Amniotic epithelial cell (primary cell): ENCODE measurements around the gene CAPN12.
A peak's percentile ranks its signal among the peaks of the same experiment; 100 is the strongest.
"Not testable (repeated sequence)": the region's sequence is repeated elsewhere in the genome, so short reads cannot be mapped to it uniquely, and the experiment has no call there.

Experiments
- DNase-seq: peaks from one replicate; pipeline ENCODE4 v3.0.0-alpha.2; 2010; ENCODE audit warnings: low read depth

CAPN12 gene, protein sequence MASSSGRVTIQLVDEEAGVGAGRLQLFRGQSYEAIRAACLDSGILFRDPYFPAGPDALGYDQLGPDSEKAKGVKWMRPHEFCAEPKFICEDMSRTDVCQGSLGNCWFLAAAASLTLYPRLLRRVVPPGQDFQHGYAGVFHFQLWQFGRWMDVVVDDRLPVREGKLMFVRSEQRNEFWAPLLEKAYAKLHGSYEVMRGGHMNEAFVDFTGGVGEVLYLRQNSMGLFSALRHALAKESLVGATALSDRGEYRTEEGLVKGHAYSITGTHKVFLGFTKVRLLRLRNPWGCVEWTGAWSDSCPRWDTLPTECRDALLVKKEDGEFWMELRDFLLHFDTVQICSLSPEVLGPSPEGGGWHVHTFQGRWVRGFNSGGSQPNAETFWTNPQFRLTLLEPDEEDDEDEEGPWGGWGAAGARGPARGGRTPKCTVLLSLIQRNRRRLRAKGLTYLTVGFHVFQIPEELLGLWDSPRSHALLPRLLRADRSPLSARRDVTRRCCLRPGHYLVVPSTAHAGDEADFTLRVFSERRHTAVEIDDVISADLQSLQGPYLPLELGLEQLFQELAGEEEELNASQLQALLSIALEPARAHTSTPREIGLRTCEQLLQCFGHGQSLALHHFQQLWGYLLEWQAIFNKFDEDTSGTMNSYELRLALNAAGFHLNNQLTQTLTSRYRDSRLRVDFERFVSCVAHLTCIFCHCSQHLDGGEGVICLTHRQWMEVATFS

GRCh38 chr19:38744298-38744681 lies at the start of gene CAPN12:
Gene CAPN12, minus strand, starts transcription at chr19:38744474. Its CDS starts 309 bp downstream, at chr19:38744165.
- DNase-seq, result no peak

- DNase-seq, result no peak
Measured at GRCh38 chr19:38793671-38794070, 49.4 kb upstream of the CAPN12 start.

DNA sequence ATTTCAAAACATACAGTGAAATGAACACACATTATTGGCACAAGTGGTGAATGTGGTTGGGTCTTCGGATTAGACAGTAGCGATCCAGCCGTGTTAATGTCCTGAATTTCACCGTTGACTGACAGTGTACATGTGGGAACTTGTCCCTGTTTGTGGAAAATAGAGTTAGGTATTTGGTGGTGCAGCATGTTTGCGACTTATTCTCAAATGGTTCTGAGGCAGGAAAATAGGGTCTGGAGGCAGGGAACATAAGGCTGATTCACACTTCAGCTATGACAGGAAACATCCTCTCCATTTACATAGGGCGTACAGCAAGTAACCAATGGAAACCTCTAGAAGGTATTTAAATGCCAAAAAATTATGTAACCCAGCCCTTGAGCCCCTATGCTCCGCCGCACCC lies 48.9 kb upstream of the CAPN12 start:
- peak; percentile 26 for DNase-seq

- DNase-seq, result no peak
Measured at GRCh38 chr19:38792250-38793111, 48.2 kb upstream of the CAPN12 start.

- DNase-seq, result not testable (repeated sequence)
Measured at GRCh38 chr19:38791451-38792064, 47.3 kb upstream of the CAPN12 start.

- not testable (repeated sequence) for DNase-seq
Measured at GRCh38 chr19:38790507-38791403, 46.5 kb upstream of the CAPN12 start.

GRCh38 chr19:38788478-38789243 lies 44.4 kb upstream of the CAPN12 start, which contains the start of gene LGALS7B:
Gene LGALS7B, plus strand, starts transcription at chr19:38789200. Its CDS starts 27 bp downstream, at chr19:38789227.
- no peak for DNase-seq

DNA sequence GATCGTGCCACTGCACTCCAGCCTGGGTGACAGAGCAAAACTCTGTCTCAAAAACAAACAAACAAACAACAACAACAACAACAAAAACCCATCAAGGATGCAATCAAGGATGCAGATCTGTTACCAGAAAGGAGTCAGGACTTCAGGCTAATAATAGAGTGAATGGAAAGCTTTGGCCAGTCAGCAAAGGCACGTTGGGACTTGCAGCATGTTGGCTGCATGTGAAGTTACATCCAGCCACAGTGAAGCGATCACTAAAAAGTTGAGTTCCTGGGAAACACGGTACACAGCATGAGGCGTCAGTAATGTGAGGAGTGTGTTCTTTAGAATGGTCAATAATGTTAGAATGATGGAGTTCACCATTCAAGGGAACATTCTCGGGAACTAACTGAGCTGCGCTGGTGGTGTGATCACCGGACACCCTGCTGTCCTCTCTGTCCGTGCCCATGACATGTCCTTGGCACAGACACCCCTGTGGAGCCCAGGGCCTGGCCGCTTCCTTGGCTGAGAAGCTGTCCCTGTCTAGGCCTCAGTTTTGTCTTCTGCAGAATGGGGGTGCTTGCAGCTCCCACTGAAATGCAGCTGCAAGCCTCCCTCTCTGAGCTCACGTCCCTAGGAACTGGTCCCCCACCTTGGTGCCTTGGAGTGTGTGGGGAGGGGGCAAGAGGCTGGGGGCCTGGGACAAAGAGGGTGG lies 42.4 kb upstream of the CAPN12 start:
- no peak for DNase-seq

DNA sequence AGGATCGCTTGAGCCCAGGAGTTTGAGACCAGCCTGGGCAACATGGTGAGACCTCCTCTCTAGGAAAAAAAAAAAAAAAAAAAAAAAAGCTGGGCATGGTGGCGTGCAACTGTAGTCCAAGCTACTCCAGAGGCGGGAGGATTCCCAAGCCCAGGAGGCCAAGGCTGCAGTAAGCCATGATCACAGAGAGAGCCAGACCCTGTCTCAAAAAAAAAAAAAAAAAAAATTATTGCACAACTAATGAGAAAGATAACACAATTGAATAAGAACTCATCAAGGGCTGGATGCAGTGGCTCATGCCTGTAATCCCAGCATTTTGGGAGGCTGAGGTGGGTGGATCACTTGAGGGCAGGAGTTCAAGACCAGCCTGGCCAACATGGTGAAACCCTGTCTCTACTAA lies 41.8 kb upstream of the CAPN12 start:
- not testable (repeated sequence) for DNase-seq

GRCh38 chr19:38785187-38785699 lies 41.0 kb upstream of the CAPN12 start:
- no peak for DNase-seq

DNA sequence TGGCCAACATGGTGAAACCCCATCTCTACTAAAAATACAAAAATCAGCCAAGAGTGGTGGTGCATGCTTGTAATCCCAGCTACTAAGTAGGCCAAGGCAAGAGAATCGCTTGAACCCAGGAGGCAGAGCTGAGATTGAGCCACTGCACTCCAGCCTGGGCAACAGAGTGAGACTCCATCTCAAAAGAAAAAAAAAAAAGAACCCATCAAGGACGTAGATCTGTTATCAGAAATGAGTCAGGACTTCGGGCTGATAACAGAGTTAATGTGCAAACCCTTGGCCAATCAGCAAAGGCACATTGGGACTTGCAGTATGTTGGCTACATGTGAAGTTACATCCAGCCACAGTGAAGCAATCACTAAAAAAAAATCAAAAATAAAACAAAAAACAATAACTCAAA lies 40.0 kb upstream of the CAPN12 start:
- DNase-seq, result peak; percentile 95

- not testable (repeated sequence) for DNase-seq
Measured at GRCh38 chr19:38782212-38782611, 37.9 kb upstream of the CAPN12 start.

DNA sequence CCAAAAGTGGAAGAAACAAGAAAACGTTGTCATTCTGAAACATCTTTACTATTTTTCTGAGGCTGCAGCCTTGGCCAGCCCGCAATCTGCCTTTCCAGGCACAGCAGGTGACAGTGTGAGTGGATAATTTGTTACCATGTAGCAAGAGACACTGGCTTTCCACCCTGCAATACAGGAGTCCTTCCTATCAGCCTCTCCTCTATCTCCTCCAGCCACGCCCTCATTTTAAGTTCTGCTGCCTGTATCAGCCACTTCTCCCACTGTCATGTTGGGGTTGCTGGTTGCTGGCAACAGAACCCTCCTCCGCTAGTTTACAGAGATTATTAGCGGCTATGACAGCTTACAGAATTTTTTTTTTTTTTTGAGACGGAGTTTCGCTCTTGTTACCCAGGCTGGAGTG lies 36.8 kb upstream of the CAPN12 start:
- DNase-seq, result no peak

- DNase-seq, result no peak
Measured at GRCh38 chr19:38780443-38780842, 36.2 kb upstream of the CAPN12 start.

DNA sequence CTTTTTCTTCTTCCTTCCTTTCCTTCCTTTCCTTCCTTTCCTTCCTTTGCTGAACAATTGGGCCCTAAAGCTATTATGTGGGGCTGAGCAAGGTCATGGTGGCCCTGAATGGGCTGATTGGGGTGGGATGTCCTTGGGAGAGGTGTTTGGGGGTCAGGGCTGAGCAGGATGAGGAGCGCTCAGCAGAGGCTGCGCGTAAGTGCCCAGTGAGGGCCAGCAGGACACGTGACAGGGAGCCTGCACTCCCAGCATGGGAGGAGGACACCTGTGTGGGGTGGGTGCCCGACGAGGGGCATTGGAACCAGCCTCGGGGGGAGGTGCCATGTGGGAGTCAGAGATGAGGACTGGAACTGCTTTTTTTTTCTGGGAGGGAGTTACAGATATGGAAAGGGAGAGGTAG lies 34.5 kb upstream of the CAPN12 start:
- no peak for DNase-seq

DNA sequence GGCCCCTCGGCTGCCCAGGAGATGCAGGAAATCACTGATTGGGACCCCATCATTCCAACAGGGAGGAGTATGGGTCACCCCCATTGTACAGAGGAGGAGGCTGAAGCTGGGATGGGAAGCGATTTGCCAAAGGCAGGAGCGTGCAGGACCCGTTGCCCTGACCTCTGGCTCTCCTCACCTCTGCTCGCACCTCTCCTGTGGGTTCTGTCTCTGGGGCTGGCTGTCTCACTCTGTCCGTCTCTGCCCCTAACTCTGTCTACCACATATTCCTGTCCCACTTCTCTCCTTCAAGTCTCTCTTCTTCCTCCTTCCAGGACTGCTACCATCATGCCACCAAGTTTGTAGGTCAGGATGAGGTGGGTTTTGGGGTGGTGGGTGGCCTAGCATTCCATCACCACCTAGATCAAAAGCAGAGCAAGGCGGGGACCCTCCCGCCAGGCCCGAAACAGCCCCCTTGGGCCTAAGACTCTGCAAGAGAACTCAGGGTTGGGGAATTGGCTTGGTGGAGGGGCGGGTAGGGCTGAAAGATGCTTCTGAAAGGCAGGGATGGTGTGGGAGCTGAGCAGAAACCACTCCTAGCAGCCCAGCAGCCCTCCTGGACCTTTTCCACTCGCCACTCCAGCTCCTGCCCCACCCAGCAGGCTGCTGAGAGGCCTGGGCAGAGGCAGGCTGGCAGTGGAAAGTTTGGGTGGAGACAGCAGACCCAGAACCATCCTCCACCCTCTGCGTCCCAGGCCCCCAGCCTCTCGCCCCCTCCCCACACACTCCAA lies 30.1 kb upstream of the CAPN12 start:
- DNase-seq, result no peak

DNA sequence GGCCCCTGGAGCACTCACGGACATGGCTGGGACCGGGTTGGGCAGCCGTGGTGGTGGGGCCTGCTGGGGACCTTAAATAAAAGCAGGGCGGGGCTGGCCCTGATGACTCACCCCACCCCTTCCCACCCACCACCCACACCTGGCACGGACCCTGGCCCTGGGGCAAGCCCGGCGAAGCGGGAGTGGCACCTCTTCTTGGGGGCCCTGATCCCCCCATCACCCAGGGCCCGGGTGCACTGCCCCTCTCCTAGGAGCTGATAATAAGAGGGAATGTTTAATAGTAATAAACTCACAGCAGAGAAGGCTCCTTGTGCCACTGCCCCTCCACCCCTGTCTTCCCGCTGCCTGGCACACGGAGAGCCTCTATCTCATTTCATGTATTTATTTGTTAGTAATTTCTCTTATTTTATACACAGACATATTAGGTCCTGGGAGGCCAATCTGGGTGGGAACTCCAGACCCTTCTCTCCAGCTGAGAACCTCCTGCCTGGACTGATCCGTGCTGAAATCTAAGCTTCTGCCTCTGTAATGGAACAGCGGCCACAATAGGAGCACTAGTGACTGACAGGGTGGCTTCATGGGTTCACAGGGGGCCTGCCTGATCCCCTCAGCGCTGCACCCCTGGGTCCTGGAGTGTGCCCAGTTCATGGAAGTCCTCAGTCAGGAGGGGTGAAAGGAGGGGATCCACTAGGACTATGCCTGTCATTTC lies 29.3 kb upstream of the CAPN12 start, which contains the start of gene LGALS7:
TSS of gene LGALS7 (minus strand) at position 49 of the 709 bp plus-strand sequence. CDS start at position 24, 25 bp downstream.
- no peak for DNase-seq

DNA sequence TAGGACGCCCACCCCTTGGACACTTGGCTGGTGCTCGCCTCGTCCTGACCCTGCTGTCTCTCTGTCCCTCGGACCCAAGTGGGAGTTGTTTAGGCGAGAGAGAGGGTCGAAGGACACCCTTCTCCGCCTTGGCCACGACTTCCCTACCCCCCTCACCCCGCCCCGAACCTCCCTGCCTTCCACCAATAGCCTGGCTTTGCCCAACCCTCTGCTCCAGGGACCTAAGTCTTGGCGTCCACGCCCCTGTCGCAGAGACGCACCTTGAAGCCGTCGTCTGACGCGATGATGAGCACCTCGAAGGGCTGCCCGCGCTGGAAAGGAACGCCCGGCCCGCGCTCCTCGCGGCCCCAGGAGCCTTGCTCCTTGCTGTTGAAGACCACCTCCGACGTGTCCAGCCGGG lies 27.3 kb upstream of the CAPN12 start:
- not testable (repeated sequence) for DNase-seq
